ENCODE data around the gene CHST7. TPM values are rescaled to one million over a fixed set of nuclear protein-coding genes. Genes with fewer than 3 reads are reported as not detected.

CHST7 gene
- total and polyA plus RNA-seq, 2 of the 13 experiments (the other 11 are each of a cell fraction or from before 2014, with no cell fraction given), result 2.4 to 5.2 TPM

GRCh38 chrX:46597771-46598170 is 24.2 kb downstream of the CHST7 start:
- no peak for FAIRE-seq
- no peak overlapping the region for H3K4me2 ChIP-seq (ENCODE audit: low read depth, low read length)
- BruUV-seq (replicated peaks), result no TSS peak

More at GRCh38 chrX:46597771-46598170, 24.2 kb downstream of the CHST7 start:
- Histone ChIP-seq H3K27ac (ENCODE audit: extremely low read length, insufficient read depth, low read length) (no peak overlapping the region), H3K27me3 (ENCODE audit: control insufficient read depth in 1 of 2, insufficient read depth in 2 of 2, low read length in 2 of 2) (no peaks in the 10 kb centered on the region), H3K9ac (ENCODE audit: insufficient read depth, low read depth, low read length) (no peak overlapping the region), H3K36me3 (replicated peaks in 1 of 2; ENCODE audit: control insufficient read depth in 1 of 2, insufficient read depth in 2 of 2, low read length in 2 of 2) (no peaks in the 10 kb centered on the region; a peak in 1 of 5 replicates), H3K9me3 (ENCODE audit: low read length) (no peaks in the 10 kb centered on the region), H3K4me3 (replicated peaks in 1 of 3; ENCODE audit: insufficient read depth in 1 of 3, low read depth in 2 of 3, low read length in 3 of 3) (no peak overlapping the region), H4K20me1 (ENCODE audit: insufficient read depth, low read length) (no peaks in the 10 kb centered on the region), H3K4me1 (ENCODE audit: insufficient read depth, low read length) (no peaks in the 10 kb centered on the region), H3K79me2 (ENCODE audit: insufficient read depth, low read length) (no peaks in the 10 kb centered on the region), H2AFZ (ENCODE audit: low read length) (no peak overlapping the region)
- ChIA-PET CTCF (ENCODE audit: low intra/inter-chr PET ratio, low total read pairs) (no interaction called here), POLR2A (no interaction called here)
- TF ChIP-seq ZNF772 (CRISPR knock-in tag; IDR thresholded peaks at IDR 0.05) (no peak), PRMT3 (CRISPR knock-in tag; IDR thresholded peaks at IDR 0.05; ENCODE audit: borderline replicate concordance, low read depth) (no peak), XBP1 (CRISPR knock-in tag; IDR thresholded peaks at IDR 0.05) (no peak), FOXC1 (CRISPR knock-in tag; IDR thresholded peaks at IDR 0.05; ENCODE audit: borderline replicate concordance) (no peak), ZBTB7A (CRISPR knock-in tag; IDR thresholded peaks at IDR 0.05) (no peak), MTA1 (CRISPR knock-in tag; IDR thresholded peaks at IDR 0.05; ENCODE audit: borderline replicate concordance) (no peak), SOX5 (CRISPR knock-in tag; IDR thresholded peaks at IDR 0.05; ENCODE audit: borderline replicate concordance) (no peak), DNMT1 (CRISPR knock-in tag; IDR thresholded peaks at IDR 0.05) (no peak), TRAFD1 (CRISPR knock-in tag; IDR thresholded peaks at IDR 0.05; ENCODE audit: borderline replicate concordance) (no peak), MXD1 (CRISPR knock-in tag; IDR thresholded peaks at IDR 0.05) (no peak), E2F2 (CRISPR knock-in tag; IDR thresholded peaks at IDR 0.05; ENCODE audit: borderline replicate concordance) (no peak), SP4 (CRISPR knock-in tag; IDR thresholded peaks at IDR 0.05) (no peak)
- ATAC-seq (no peak), DNase-seq (ENCODE audit: low spot score) (no peak)
- 100% methylated on average over 3 of the region's 6 CpGs for WGBS (ENCODE audit: low lambda C conversion rate)
- intact Hi-C loops (cut with micrococcal nuclease; ENCODE audit: unreplicated experiment), result no loop called here
- in situ Hi-C loops (cut with HindIII; ENCODE audit: extremely low pct_ligation_motif_present, low pct_unique_long_range_greater_than_20kb), result no loop called here

All from HepG2 (cell line).